ENCODE results near the gene PCGF3.

Gene PCGF3

DNA sequence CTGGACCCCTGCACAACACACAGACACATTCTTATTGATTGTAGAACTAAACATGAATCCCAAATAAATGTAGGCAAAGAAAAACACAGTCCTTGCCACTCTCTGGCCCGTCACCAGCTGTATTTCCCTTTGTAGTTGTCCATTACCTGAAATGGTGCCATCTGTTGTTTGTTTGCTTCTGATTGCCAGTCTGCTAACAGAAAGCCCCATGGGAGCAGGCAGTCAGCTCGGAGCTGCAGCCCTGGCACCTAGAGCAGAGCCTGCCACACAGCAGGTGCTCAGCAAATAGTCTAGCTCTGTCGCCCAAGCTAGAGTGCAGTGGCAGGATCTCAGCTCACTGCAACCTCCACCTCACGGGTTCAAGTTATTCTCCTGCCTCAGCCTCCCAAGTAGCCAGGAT is 91.4 kb downstream of the PCGF3 start:
- TF ChIP-seq ZFP37 (tag by site-specific recombination; IDR thresholded peaks at IDR 0.05) = no peak
- TF ChIP-seq ZNF548 (tag by site-specific recombination; IDR thresholded peaks at IDR 0.05) = no peak
- no peak for TF ChIP-seq ZNF148 (tag by site-specific recombination; IDR thresholded peaks at IDR 0.05; ENCODE audit: borderline replicate concordance)
- no peak for TF ChIP-seq ZNF121 (tag by site-specific recombination; IDR thresholded peaks at IDR 0.05)
- TF ChIP-seq ZNF266 (tag by site-specific recombination; IDR thresholded peaks at IDR 0.05; ENCODE audit: low read depth) = no peak
- no peak for TF ChIP-seq GLIS2 (tag by site-specific recombination; IDR thresholded peaks at IDR 0.05)
- no peak for TF ChIP-seq SETDB1 (IDR thresholded peaks at IDR 0.05; ENCODE audit: insufficient read length, low read length)
- no peak for TF ChIP-seq PRDM10 (tag by site-specific recombination; IDR thresholded peaks at IDR 0.05)
- POLR2A ChIA-PET = no interaction called here
- H3K4me3 ChIP-seq (ENCODE audit: low read depth, low read length) = no peak overlapping the region
- H3K36me3 ChIP-seq (ENCODE audit: control insufficient read depth in 2 of 2, insufficient read depth in 1 of 2, low read length in 2 of 2) = no peaks in the 10 kb centered on the region
- no peaks in the 10 kb centered on the region for H3K9me3 ChIP-seq (ENCODE audit: control insufficient read depth, insufficient read depth, low read depth, low read length)
- H3K4me1 ChIP-seq (ENCODE audit: control insufficient read depth, insufficient read depth, low read length) = no peaks in the 10 kb centered on the region
- CTCF ChIA-PET = no interaction called here
- H3K27ac ChIP-seq (ENCODE audit: extremely low read depth, low read depth, low read length) = no peak overlapping the region

DNA sequence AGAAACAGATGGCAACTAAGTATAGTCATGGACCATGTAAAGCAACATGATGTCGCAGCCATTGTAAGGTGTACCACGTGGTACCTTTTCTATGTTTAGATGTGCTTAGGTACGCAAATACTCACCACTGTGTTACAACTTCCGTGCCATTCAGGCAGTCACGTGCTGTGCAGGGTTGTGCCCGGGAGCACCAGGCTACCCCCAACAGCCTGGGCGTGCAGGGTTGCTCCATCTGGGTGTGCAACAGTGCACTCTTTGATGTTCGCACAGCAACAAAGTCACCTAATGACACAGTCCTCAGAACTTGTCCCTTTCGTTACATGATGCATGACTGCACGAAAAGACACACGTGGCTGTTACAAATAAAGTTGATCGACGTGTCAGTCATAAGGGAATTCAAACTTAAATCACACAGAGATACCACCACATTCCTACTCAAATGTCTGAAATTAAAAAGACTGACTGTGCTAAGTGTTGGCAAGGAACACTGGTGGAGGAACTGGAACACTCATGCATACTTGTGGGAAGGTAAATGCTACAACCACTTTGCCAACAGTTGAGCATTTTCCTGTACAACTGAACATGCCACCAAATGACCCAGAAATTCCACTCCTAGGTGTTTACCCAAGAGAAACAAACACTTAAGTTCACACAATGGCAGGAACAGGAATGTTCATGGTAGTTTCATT is 95.9 kb downstream of the PCGF3 start:
- no peak overlapping the region for H3K4me3 ChIP-seq (ENCODE audit: low read depth, low read length)
- no peaks in the 10 kb centered on the region for H3K4me1 ChIP-seq (ENCODE audit: control insufficient read depth, insufficient read depth, low read length)
- H3K36me3 ChIP-seq (ENCODE audit: control insufficient read depth in 2 of 2, insufficient read depth in 1 of 2, low read length in 2 of 2) = no peaks in the 10 kb centered on the region
- ChIA-PET CTCF (no interaction called here), POLR2A (no interaction called here)
- H3K27ac ChIP-seq (ENCODE audit: extremely low read depth, low read depth, low read length) = no peak overlapping the region
- TF ChIP-seq ZNF184 (tag by site-specific recombination; IDR thresholded peaks at IDR 0.05) (peak; percentile 97), ZSCAN30 (tag by site-specific recombination; IDR thresholded peaks at IDR 0.05) (no peak), ZNF280D (tag by site-specific recombination; IDR thresholded peaks at IDR 0.05) (0 out of 2 replicates have a peak, but pooled peaks have one; percentile 8), TSHZ1 (tag by site-specific recombination; IDR thresholded peaks at IDR 0.05; ENCODE audit: borderline replicate concordance) (no peak), TRIM28 (IDR thresholded peaks at IDR 0.05; ENCODE audit: borderline replicate concordance, low read length) (peak; percentile 41; the same call in 1 of the 2 replicates)
- H3K9me3 ChIP-seq (ENCODE audit: control insufficient read depth, insufficient read depth, low read depth, low read length) = no peaks in the 10 kb centered on the region
